Trophoblast cell (in vitro differentiated cells and primary cell): ENCODE measurements around the gene MANEAL.

Experiments used
- DNase-seq, 2 donors: peaks; one replicate each; pipeline ENCODE4 v3.0.0-alpha.2; 2016
- H2AFZ ChIP-seq: 2 replicates; pipeline ENCODE4 v1.6.1; 2013; ENCODE audit warnings: low read length, moderate library complexity, mild to moderate bottlenecking; ENCODE audit not compliant: insufficient read depth, poor library complexity
- H2AK5ac ChIP-seq: 2 replicates; pipeline ENCODE4 v1.6.1; 2013; ENCODE audit warnings: mild to moderate bottlenecking, low read length
- H2BK120ac ChIP-seq: 2 replicates; pipeline ENCODE4 v1.6.1; 2013; ENCODE audit warnings: low read length, mild to moderate bottlenecking, moderate library complexity; ENCODE audit not compliant: insufficient read depth, poor library complexity
- H2BK12ac ChIP-seq: 2 replicates; pipeline ENCODE4 v1.6.1; 2013; ENCODE audit warnings: mild to moderate bottlenecking, low read length, moderate library complexity
- H2BK5ac ChIP-seq: 2 replicates; pipeline ENCODE4 v1.6.1; 2013; ENCODE audit warnings: low read length, low read depth, moderate library complexity, mild to moderate bottlenecking; ENCODE audit not compliant: poor library complexity
- H3K14ac ChIP-seq: 2 replicates; pipeline ENCODE4 v1.6.1; 2013; ENCODE audit warnings: mild to moderate bottlenecking, low read length
- H3K18ac ChIP-seq: 2 replicates; pipeline ENCODE4 v1.6.1; 2013; ENCODE audit warnings: mild to moderate bottlenecking, low read length
- H3K23ac ChIP-seq: 2 replicates; pipeline ENCODE4 v1.6.1; 2013; ENCODE audit warnings: low read length
- H3K27ac ChIP-seq: 2 replicates; pipeline ENCODE4 v1.5.1; 2013; ENCODE audit warnings: low read depth, mild to moderate bottlenecking, inconsistent platforms, low read length, moderate library complexity
- H3K27me3 ChIP-seq: 2 replicates; pipeline ENCODE4 v1.6.1; 2013; ENCODE audit warnings: inconsistent platforms, mild to moderate bottlenecking, low read length, moderate library complexity; ENCODE audit not compliant: insufficient read depth
- H3K36me3 ChIP-seq, 2 experiments: 1 replicate in 1 of 2; 2 replicates in 1 of 2; pipeline ENCODE4 v1.6.1; 2013; ENCODE audit warnings: low read length in 2 of 2, mild to moderate bottlenecking in 2 of 2, moderate library complexity in 1 of 2; ENCODE audit not compliant: insufficient read depth in 2 of 2, control insufficient read depth in 1 of 2
- H3K4ac ChIP-seq: 2 replicates; pipeline ENCODE4 v1.6.1; 2013; ENCODE audit warnings: low read depth, mild to moderate bottlenecking, low read length, moderate library complexity
- H3K4me1 ChIP-seq, 2 experiments: 1 replicate in 1 of 2; 2 replicates in 1 of 2; pipeline ENCODE4 v1.6.1; 2013; ENCODE audit warnings: low read length in 2 of 2, mild to moderate bottlenecking in 2 of 2, moderate library complexity in 1 of 2; ENCODE audit not compliant: insufficient read depth in 2 of 2, control insufficient read depth in 1 of 2
- H3K4me2 ChIP-seq: 2 replicates; pipeline ENCODE4 v1.6.1; 2013; ENCODE audit warnings: inconsistent platforms, mild to moderate bottlenecking, low read length, moderate library complexity
- H3K4me3 ChIP-seq: 2 replicates; pipeline ENCODE4 v1.5.1; 2013; ENCODE audit warnings: mild to moderate bottlenecking, low read depth, low read length, inconsistent platforms
- H3K79me1 ChIP-seq: one replicate; pipeline ENCODE4 v1.6.1; 2013; ENCODE audit warnings: low read length
- H3K79me2 ChIP-seq: 2 replicates; pipeline ENCODE4 v1.6.1; 2013; ENCODE audit warnings: low read length, mild to moderate bottlenecking; ENCODE audit not compliant: control insufficient read depth, insufficient read depth, poor library complexity
- H3K9ac ChIP-seq: 2 replicates; pipeline ENCODE4 v1.6.1; 2013; ENCODE audit warnings: mild to moderate bottlenecking, low read length
- H3K9me3 ChIP-seq: 2 replicates; pipeline ENCODE4 v1.6.1; 2013; ENCODE audit warnings: low read depth, mild to moderate bottlenecking, control low read depth, inconsistent platforms, low read length; ENCODE audit not compliant: insufficient read depth
- H4K12ac ChIP-seq: 2 replicates; pipeline ENCODE4 v1.6.1; 2013; ENCODE audit warnings: low read depth, mild to moderate bottlenecking, low read length, moderate library complexity
- H4K8ac ChIP-seq: 2 replicates; pipeline ENCODE4 v1.6.1; 2013; ENCODE audit warnings: low read depth, mild to moderate bottlenecking, low read length, moderate library complexity
- H4K91ac ChIP-seq: one replicate; pipeline ENCODE4 v1.6.1; 2013; ENCODE audit warnings: low read depth, mild to moderate bottlenecking, low read length, moderate library complexity
- WGBS: extraction: QIAGEN DNeasy Blood & Tissue Kit; methylation state at CpG from one replicate; pipeline ENCODE4 v1.1.7; 2013; ENCODE audit warnings: missing lambda C conversion rate; ENCODE audit not compliant: insufficient read length, insufficient coverage; ENCODE audit errors: extremely low coverage; 5-methylcytosine and 5-hydroxymethylcytosine counted together

MANEAL gene

GRCh38 chr1:37825506-37825905 lies 31.9 kb downstream of the MANEAL start:
- Histone ChIP-seq H3K27ac (no peak overlapping the region), H4K12ac (no peak overlapping the region), H3K14ac (no peak overlapping the region), H3K79me2 (no peaks in the 10 kb centered on the region), H4K91ac (no peak overlapping the region), H3K4me3 (no peak overlapping the region), H2AFZ (no peak overlapping the region), H3K36me3 (peaks cover 14 to 27% of the 10 kb centered on the region in 2 experiments), H3K23ac (no peak overlapping the region), H2BK5ac (no peak overlapping the region), H3K9me3 (no peaks in the 10 kb centered on the region), H2BK12ac (no peak overlapping the region), H3K4me1 (no peaks in the 10 kb centered on the region), H2AK5ac (no peak overlapping the region), H3K4ac (no peak overlapping the region), H2BK120ac (no peak overlapping the region), H3K27me3 (no peaks in the 10 kb centered on the region), H3K18ac (no peak overlapping the region), H4K8ac (no peak overlapping the region), H3K4me2 (no peak overlapping the region), H3K79me1 (no peaks in the 10 kb centered on the region), H3K9ac (no peak overlapping the region)
- DNase-seq = no peak
- no CpG with 5 or more reads among the region's 2 CpGs for WGBS

DNA sequence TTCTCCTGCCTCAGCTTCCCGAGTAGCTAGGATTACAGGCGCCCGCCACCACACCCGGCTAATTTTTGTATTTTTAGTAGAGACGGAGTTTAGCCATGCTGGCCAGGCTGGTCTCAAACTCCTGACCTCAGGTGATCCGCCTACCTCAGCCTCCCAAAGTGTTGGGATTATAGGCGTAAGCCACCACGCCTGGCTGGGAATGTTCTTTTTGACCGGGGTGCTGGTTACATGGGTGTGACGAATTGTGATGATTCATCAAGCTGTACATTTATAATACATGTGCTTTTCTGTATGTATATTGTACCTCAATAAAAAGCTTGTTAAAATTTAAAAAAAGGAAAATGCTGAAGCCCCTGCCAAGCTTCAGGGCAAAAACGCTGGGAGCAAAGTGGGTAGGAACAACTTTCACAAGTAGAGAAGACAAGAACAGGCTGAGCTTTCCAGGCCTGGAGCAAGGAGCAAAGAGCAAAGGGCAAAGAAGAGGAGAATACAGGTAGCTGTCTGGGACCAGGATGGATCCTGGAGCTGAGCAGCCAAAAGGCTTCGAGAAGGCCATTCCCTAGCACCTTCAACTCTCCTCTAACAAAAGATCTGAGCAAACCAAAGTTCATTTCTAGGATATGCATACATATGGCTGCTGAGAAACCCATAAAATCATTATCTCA lies 34.9 kb downstream of the MANEAL start:
- no CpG with 5 or more reads among the region's 12 CpGs for WGBS
- Histone ChIP-seq H2AK5ac (no peak overlapping the region), H3K27ac (no peak overlapping the region), H3K14ac (no peak overlapping the region), H4K91ac (no peak overlapping the region), H3K4me2 (no peak overlapping the region), H3K79me2 (no peaks in the 10 kb centered on the region), H4K8ac (no peak overlapping the region), H3K9me3 (no peaks in the 10 kb centered on the region), H4K12ac (no peak overlapping the region), H3K4me3 (no peak overlapping the region), H2BK5ac (no peak overlapping the region), H2BK120ac (no peak overlapping the region), H3K18ac (no peak overlapping the region), H3K79me1 (no peaks in the 10 kb centered on the region), H2BK12ac (no peak overlapping the region), H2AFZ (no peak overlapping the region), H3K4ac (no peak overlapping the region), H3K23ac (peak overlapping the region; percentile 22), H3K9ac (no peak overlapping the region), H3K36me3 (peaks cover 4 to 20% of the 10 kb centered on the region in 2 experiments), H3K4me1 (no peaks in the 10 kb centered on the region), H3K27me3 (no peaks in the 10 kb centered on the region)
- no peak for DNase-seq

- Histone ChIP-seq H3K79me2 (no peaks in the 10 kb centered on the region), H3K9me3 (no peaks in the 10 kb centered on the region), H3K36me3 (peaks cover 7 to 25% of the 10 kb centered on the region in 2 experiments), H3K18ac (no peak overlapping the region), H3K27me3 (no peaks in the 10 kb centered on the region), H3K4me3 (no peak overlapping the region), H3K4me2 (no peak overlapping the region), H3K14ac (no peak overlapping the region), H3K23ac (no peak overlapping the region), H2BK5ac (no peak overlapping the region), H3K79me1 (no peaks in the 10 kb centered on the region), H3K4ac (no peak overlapping the region), H3K9ac (peak overlapping the region; percentile 66), H3K4me1 (no peaks in the 10 kb centered on the region), H2BK120ac (no peak overlapping the region), H3K27ac (no peak overlapping the region), H2AK5ac (no peak overlapping the region), H4K12ac (no peak overlapping the region), H4K8ac (no peak overlapping the region), H2BK12ac (no peak overlapping the region), H2AFZ (no peak overlapping the region), H4K91ac (no peak overlapping the region)
- no CpG with 5 or more reads among the region's 4 CpGs for WGBS
- no peak for DNase-seq
Measured at GRCh38 chr1:37831109-37831508, 37.5 kb downstream of the MANEAL start.

DNA sequence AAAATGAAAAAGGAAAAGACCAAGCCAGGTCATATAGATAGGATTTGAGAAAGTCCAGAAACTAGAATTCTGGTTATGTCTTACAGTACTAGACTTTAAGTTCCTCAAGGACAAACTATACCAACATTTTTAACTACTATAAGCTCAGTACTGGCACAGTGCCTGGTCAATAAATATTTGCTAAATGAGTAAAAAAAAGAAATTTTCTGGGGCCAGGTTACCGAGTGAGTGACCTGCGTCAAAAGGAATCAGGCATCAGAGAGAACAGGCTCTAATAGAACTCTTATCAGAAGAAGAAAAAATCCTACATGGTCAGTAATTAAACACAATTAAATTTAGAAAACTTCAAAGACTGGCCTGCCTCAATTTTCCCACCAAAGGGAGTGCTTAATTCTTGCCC lies 38.2 kb downstream of the MANEAL start:
- H3K27ac ChIP-seq = no peak overlapping the region
- no peak overlapping the region for H3K4ac ChIP-seq
- no peak for DNase-seq
- H3K79me2 ChIP-seq = no peaks in the 10 kb centered on the region
- no peaks in the 10 kb centered on the region for H3K4me1 ChIP-seq
- peaks cover 7 to 22% of the 10 kb centered on the region in 2 experiments for H3K36me3 ChIP-seq
- H2AFZ ChIP-seq = no peak overlapping the region
- no peak overlapping the region for H3K9ac ChIP-seq
- no peaks in the 10 kb centered on the region for H3K79me1 ChIP-seq
- H3K4me2 ChIP-seq = no peak overlapping the region
- no peak overlapping the region for H2BK5ac ChIP-seq
- H3K23ac ChIP-seq = no peak overlapping the region
- no peak overlapping the region for H3K14ac ChIP-seq
- no peak overlapping the region for H3K18ac ChIP-seq
- no peak overlapping the region for H2AK5ac ChIP-seq
- no peak overlapping the region for H2BK120ac ChIP-seq
- no peaks in the 10 kb centered on the region for H3K9me3 ChIP-seq
- no peak overlapping the region for H2BK12ac ChIP-seq
- no peak overlapping the region for H4K91ac ChIP-seq
- no peak overlapping the region for H3K4me3 ChIP-seq
- no peaks in the 10 kb centered on the region for H3K27me3 ChIP-seq
- no peak overlapping the region for H4K12ac ChIP-seq
- no peak overlapping the region for H4K8ac ChIP-seq
- WGBS = no CpG with 5 or more reads among the region's 2 CpGs
